ENCODE measurements around the gene TTLL10. TPM values are rescaled to one million over a fixed set of nuclear protein-coding genes. Genes with fewer than 3 reads are reported as not detected.
A peak's percentile ranks its signal among the peaks of the same experiment; 100 is the strongest.

TTLL10 gene
- total RNA-seq, 1 experiment from 2014 or later = not detected

- in situ Hi-C loops (cut with HindIII; ENCODE audit: low sequenced_read_pairs) = no loop called here
- DNase-seq (ENCODE audit: low spot score) = no peak
Measured at GRCh38 chr1:1155258-1155657, 18.4 kb upstream of the TTLL10 start.

- in situ Hi-C loops (cut with HindIII; ENCODE audit: low sequenced_read_pairs) = no loop called here
- no peak for DNase-seq (ENCODE audit: low spot score)
Measured at GRCh38 chr1:1156140-1157032, 17.3 kb upstream of the TTLL10 start.

GRCh38 chr1:1157033-1157365 is 16.7 kb upstream of the TTLL10 start:
- no peak for DNase-seq (ENCODE audit: low spot score)
- in situ Hi-C loops (cut with HindIII; ENCODE audit: low sequenced_read_pairs) = no loop called here

- in situ Hi-C loops (cut with HindIII; ENCODE audit: low sequenced_read_pairs) = no loop called here
- peak; percentile 62 for DNase-seq (ENCODE audit: low spot score)
Measured at GRCh38 chr1:1157426-1157913, 16.2 kb upstream of the TTLL10 start.

GRCh38 chr1:1157914-1158710 is 15.6 kb upstream of the TTLL10 start:
- in situ Hi-C loops (cut with HindIII; ENCODE audit: low sequenced_read_pairs) = no loop called here
- DNase-seq (ENCODE audit: low spot score) = peak; percentile 18

- DNase-seq (ENCODE audit: low spot score) = no peak
- in situ Hi-C loops (cut with HindIII; ENCODE audit: low sequenced_read_pairs) = no loop called here
Measured at GRCh38 chr1:1160281-1160930, 13.3 kb upstream of the TTLL10 start.

- in situ Hi-C loops (cut with HindIII; ENCODE audit: low sequenced_read_pairs) = no loop called here
- no peak for DNase-seq (ENCODE audit: low spot score)
Measured at GRCh38 chr1:1161078-1161682, 12.5 kb upstream of the TTLL10 start.

GRCh38 chr1:1161683-1162079 is 12.0 kb upstream of the TTLL10 start:
- in situ Hi-C loops (cut with HindIII; ENCODE audit: low sequenced_read_pairs) = no loop called here
- DNase-seq (ENCODE audit: low spot score) = no peak

GRCh38 chr1:1162597-1163537 is 10.8 kb upstream of the TTLL10 start:
- in situ Hi-C loops (cut with HindIII; ENCODE audit: low sequenced_read_pairs) = no loop called here
- no peak for DNase-seq (ENCODE audit: low spot score)

- DNase-seq (ENCODE audit: low spot score) = no peak
Measured at GRCh38 chr1:1163538-1164070, 10.1 kb upstream of the TTLL10 start.

GRCh38 chr1:1164361-1164700 is 9.3 kb upstream of the TTLL10 start:
- in situ Hi-C loops (cut with HindIII; ENCODE audit: low sequenced_read_pairs) = no loop called here
- DNase-seq (ENCODE audit: low spot score) = no peak

More at GRCh38 chr1:1163538-1164070, 10.1 kb upstream of the TTLL10 start:
- in situ Hi-C loops (cut with HindIII; ENCODE audit: low sequenced_read_pairs) = no loop called here

GRCh38 chr1:1164701-1165451 is 8.8 kb upstream of the TTLL10 start:
- in situ Hi-C loops (cut with HindIII; ENCODE audit: low sequenced_read_pairs) = no loop called here
- no peak for DNase-seq (ENCODE audit: low spot score)

- in situ Hi-C loops (cut with HindIII; ENCODE audit: low sequenced_read_pairs) = no loop called here
- DNase-seq (ENCODE audit: low spot score) = no peak
Measured at GRCh38 chr1:1165485-1165884, 8.2 kb upstream of the TTLL10 start.

- no peak for DNase-seq (ENCODE audit: low spot score)
- in situ Hi-C loops (cut with HindIII; ENCODE audit: low sequenced_read_pairs) = no loop called here
Measured at GRCh38 chr1:1165900-1166421, 7.7 kb upstream of the TTLL10 start.

- in situ Hi-C loops (cut with HindIII; ENCODE audit: low sequenced_read_pairs) = no loop called here
- DNase-seq (ENCODE audit: low spot score) = no peak
Measured at GRCh38 chr1:1166642-1167397, 6.9 kb upstream of the TTLL10 start.

GRCh38 chr1:1167398-1167821 is 6.3 kb upstream of the TTLL10 start:
- in situ Hi-C loops (cut with HindIII; ENCODE audit: low sequenced_read_pairs) = no loop called here
- DNase-seq (ENCODE audit: low spot score) = no peak

Measured in G401 (cell line).